Measurements from ENCODE around the gene ISG20L2.

DNA sequence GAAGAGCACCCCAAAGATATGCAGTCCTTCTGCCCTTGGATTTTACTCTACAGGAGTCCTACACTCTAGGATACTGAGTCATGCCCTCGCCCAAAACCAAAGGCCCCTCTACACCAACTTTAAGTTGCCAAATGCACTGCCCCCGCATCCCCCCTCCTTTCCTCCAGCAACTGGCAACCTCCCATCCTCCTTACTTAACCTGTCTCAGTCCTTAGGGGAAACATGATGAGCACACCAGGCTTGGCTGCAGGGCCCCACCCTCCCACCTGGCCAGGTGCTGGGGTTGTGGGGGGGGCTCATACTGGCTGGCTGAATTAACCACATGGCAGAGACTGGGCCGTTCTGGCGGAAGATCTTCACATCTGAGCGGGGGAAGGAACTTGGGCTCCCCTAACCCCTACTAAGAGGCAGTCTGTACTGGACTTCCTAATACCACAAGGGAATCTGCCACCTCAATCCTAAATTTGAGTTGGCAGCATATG lies 21.7 kb upstream of the ISG20L2 start:
- TF ChIP-seq, protein P1, sequence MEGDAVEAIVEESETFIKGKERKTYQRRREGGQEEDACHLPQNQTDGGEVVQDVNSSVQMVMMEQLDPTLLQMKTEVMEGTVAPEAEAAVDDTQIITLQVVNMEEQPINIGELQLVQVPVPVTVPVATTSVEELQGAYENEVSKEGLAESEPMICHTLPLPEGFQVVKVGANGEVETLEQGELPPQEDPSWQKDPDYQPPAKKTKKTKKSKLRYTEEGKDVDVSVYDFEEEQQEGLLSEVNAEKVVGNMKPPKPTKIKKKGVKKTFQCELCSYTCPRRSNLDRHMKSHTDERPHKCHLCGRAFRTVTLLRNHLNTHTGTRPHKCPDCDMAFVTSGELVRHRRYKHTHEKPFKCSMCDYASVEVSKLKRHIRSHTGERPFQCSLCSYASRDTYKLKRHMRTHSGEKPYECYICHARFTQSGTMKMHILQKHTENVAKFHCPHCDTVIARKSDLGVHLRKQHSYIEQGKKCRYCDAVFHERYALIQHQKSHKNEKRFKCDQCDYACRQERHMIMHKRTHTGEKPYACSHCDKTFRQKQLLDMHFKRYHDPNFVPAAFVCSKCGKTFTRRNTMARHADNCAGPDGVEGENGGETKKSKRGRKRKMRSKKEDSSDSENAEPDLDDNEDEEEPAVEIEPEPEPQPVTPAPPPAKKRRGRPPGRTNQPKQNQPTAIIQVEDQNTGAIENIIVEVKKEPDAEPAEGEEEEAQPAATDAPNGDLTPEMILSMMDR (IDR thresholded peaks at IDR 0.05; ENCODE audit: low read length), result no peak
- TF ChIP-seq EZH2 (optimal IDR thresholded peaks at IDR 0.05; ENCODE audit: low read depth, low read length) (no peak), EZH2phosphoT487 (IDR thresholded peaks at IDR 0.05; ENCODE audit: low read length) (no peak)

Data from MM.1S (cell line).